ENCODE measurements around the gene FGF2.

DNA sequence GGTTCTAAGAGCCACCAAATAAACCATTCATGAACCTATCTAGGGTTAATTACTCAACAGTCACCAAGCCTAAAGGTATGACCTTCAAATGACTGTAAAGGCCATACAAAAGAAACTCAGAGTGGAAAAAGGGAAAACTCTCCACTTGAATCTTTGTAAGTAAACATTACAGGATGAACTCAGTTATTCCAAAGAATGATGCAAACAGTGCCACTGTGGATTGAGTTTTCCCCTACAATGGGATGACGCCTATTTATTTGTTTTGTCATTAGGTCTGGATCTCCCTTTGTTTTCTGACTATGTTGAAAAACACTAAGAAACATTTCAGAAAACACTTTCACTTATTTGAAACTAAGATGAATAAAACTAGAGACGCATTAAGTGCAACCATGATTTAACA is 83.1 kb downstream of the FGF2 start:
- TF ChIP-seq, protein P1, sequence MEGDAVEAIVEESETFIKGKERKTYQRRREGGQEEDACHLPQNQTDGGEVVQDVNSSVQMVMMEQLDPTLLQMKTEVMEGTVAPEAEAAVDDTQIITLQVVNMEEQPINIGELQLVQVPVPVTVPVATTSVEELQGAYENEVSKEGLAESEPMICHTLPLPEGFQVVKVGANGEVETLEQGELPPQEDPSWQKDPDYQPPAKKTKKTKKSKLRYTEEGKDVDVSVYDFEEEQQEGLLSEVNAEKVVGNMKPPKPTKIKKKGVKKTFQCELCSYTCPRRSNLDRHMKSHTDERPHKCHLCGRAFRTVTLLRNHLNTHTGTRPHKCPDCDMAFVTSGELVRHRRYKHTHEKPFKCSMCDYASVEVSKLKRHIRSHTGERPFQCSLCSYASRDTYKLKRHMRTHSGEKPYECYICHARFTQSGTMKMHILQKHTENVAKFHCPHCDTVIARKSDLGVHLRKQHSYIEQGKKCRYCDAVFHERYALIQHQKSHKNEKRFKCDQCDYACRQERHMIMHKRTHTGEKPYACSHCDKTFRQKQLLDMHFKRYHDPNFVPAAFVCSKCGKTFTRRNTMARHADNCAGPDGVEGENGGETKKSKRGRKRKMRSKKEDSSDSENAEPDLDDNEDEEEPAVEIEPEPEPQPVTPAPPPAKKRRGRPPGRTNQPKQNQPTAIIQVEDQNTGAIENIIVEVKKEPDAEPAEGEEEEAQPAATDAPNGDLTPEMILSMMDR (IDR thresholded peaks at IDR 0.05) = no peak
- TF ChIP-seq POLR2A (IDR thresholded peaks at IDR 0.05) = no peak

Measured in testis (tissue), 2 donors.